ENCODE data around the gene PTGIS.
A peak's percentile ranks its signal among the peaks of the same experiment; 100 is the strongest.

The PTGIS gene

GRCh38 chr20:49490689-49491088 lies 77.2 kb downstream of the PTGIS start:
- DNase-seq: no peak

- no peak for DNase-seq
Observed at GRCh38 chr20:49489688-49490087, 78.2 kb downstream of the PTGIS start.

GRCh38 chr20:49486064-49486463 lies 81.9 kb downstream of the PTGIS start:
- no peak for DNase-seq

GRCh38 chr20:49485563-49485962 lies 82.4 kb downstream of the PTGIS start:
- DNase-seq: no peak

- DNase-seq: peak; percentile 88
Observed at GRCh38 chr20:49484180-49485140, 83.5 kb downstream of the PTGIS start.

- no peak for DNase-seq
Observed at GRCh38 chr20:49483696-49484123, 84.2 kb downstream of the PTGIS start.

GRCh38 chr20:49483018-49483695 lies 84.8 kb downstream of the PTGIS start:
- peak; percentile 11 for DNase-seq

- no peak for DNase-seq
Observed at GRCh38 chr20:49482621-49483017, 85.3 kb downstream of the PTGIS start, which contains the start of gene KCNB1. TSS of gene KCNB1 (minus strand) at chr20:49482668. CDS start at chr20:49482480, 188 bp downstream.

GRCh38 chr20:49482173-49482572 lies 85.8 kb downstream of the PTGIS start:
- no peak for DNase-seq

GRCh38 chr20:49481116-49481515 lies 86.8 kb downstream of the PTGIS start:
- no peak for DNase-seq

- no peak for DNase-seq
Observed at GRCh38 chr20:49480236-49480635, 87.7 kb downstream of the PTGIS start.

- DNase-seq: peak; percentile 74
Observed at GRCh38 chr20:49479785-49480184, 88.2 kb downstream of the PTGIS start.

- DNase-seq: no peak
Observed at GRCh38 chr20:49478754-49479689, 88.9 kb downstream of the PTGIS start.

GRCh38 chr20:49478266-49478665 lies 89.7 kb downstream of the PTGIS start:
- DNase-seq: no peak

GRCh38 chr20:49477200-49477599 lies 90.7 kb downstream of the PTGIS start:
- no peak for DNase-seq

- DNase-seq: no peak
Observed at GRCh38 chr20:49476016-49476355, 92.0 kb downstream of the PTGIS start.

GRCh38 chr20:49475292-49476015 lies 92.5 kb downstream of the PTGIS start:
- no peak for DNase-seq

GRCh38 chr20:49471397-49471796 lies 96.5 kb downstream of the PTGIS start:
- no peak for DNase-seq

- no peak for DNase-seq
Observed at GRCh38 chr20:49470922-49471321, 97.0 kb downstream of the PTGIS start.

GRCh38 chr20:49469060-49469459 lies 98.9 kb downstream of the PTGIS start:
- no peak for DNase-seq

GRCh38 chr20:49468412-49468811 lies 99.5 kb downstream of the PTGIS start:
- no peak for DNase-seq
